GM12891 (cell line): ENCODE data around the gene LY6G6C.

ENCODE experiments used
- DNase-seq: peaks from one replicate; pipeline ENCODE4 v3.0.0; 2011; ENCODE audit warnings: low spot score; ENCODE audit not compliant: insufficient read length
- FAIRE-seq: peaks from 2 replicates; lab custom pipeline; 2011; peaks lifted over from hg19 to GRCh38; lab: Jason Lieb, UNC
- PAX5 ChIP-seq: IDR thresholded peaks from 2 replicates; pipeline ENCODE4 v1.6.1; 2011; ENCODE audit warnings: low read length, moderate library complexity, mild to moderate bottlenecking; ENCODE audit not compliant: insufficient read depth, severe bottlenecking
- POLR2A ChIP-seq: IDR thresholded peaks from 2 replicates; pipeline ENCODE4 v1.6.1; 2011; ENCODE audit warnings: low read depth, low read length, control low read depth
- POLR2AphosphoS5 ChIP-seq: IDR thresholded peaks from 2 replicates; pipeline ENCODE4 v1.6.1; 2011; ENCODE audit warnings: low read depth, low read length, control low read depth
- POU2F2 ChIP-seq: IDR thresholded peaks from 2 replicates; pipeline ENCODE4 v1.6.1; 2011; ENCODE audit warnings: low read depth, mild to moderate bottlenecking, control low read depth, low read length, moderate library complexity
- SPI1 ChIP-seq: IDR thresholded peaks from 2 replicates; pipeline ENCODE4 v1.6.1; 2011; ENCODE audit warnings: low read depth, low read length, control low read depth
- TAF1 ChIP-seq: IDR thresholded peaks from 2 replicates; pipeline ENCODE4 v1.6.1; 2011; ENCODE audit warnings: low read depth, low read length, control low read depth

The LY6G6C gene

GRCh38 chr6:31742894-31743293 is 21.3 kb upstream of the LY6G6C start:
- no peak for TF ChIP-seq POLR2AphosphoS5
- no peak for TF ChIP-seq POU2F2
- no peak for TF ChIP-seq POLR2A
- TF ChIP-seq TAF1: no peak
- DNase-seq: no peak
- no peak for FAIRE-seq

GRCh38 chr6:31741815-31742214 is 20.3 kb upstream of the LY6G6C start:
- no peak for FAIRE-seq
- DNase-seq: no peak
- TF ChIP-seq PAX5 (no peak), POLR2A (no peak)

- TF ChIP-seq POLR2A (no peak), POLR2AphosphoS5 (no peak), SPI1 (no peak), TAF1 (no peak), PAX5 (no peak), POU2F2 (no peak)
- DNase-seq (no peak), FAIRE-seq (no peak)
These were observed 19.1 kb upstream of the LY6G6C start for GRCh38 chr6:31740397-31741223.

GRCh38 chr6:31739639-31740396 is 18.3 kb upstream of the LY6G6C start, which contains the start of gene MSH5:
MSH5 (plus strand) TSS chr6:31740005; CDS start chr6:31740467, 462 bp downstream.
- peak; percentile 94 for FAIRE-seq
- DNase-seq: peak; percentile 90
- TF ChIP-seq POLR2A: peak; percentile 70; the same call in 1 of the 2 replicates
- peak; percentile 37; the same call in 1 of the 2 replicates for TF ChIP-seq POU2F2
- TF ChIP-seq TAF1: peak; percentile 45
- TF ChIP-seq POLR2AphosphoS5: 0 out of 2 replicates have a peak, but pooled peaks have one; percentile 26
- no peak for TF ChIP-seq SPI1

GRCh38 chr6:31737991-31738979 is 16.7 kb upstream of the LY6G6C start:
- DNase-seq (no peak), FAIRE-seq (peak; percentile 63)

GRCh38 chr6:31737315-31737990 is 15.9 kb upstream of the LY6G6C start:
- TF ChIP-seq PAX5: no peak
- TF ChIP-seq POLR2AphosphoS5: no peak
- no peak for TF ChIP-seq SPI1
- TF ChIP-seq POLR2A: no peak
- TF ChIP-seq TAF1: no peak
- TF ChIP-seq POU2F2: no peak
- no peak for DNase-seq
- FAIRE-seq: no peak

More at GRCh38 chr6:31737991-31738979, 16.7 kb upstream of the LY6G6C start:
- TF ChIP-seq POLR2A (peak; percentile 25), POLR2AphosphoS5 (peak; percentile 20; the same call in 1 of the 2 replicates), SPI1 (peak; percentile 75), POU2F2 (no peak), TAF1 (no peak)

GRCh38 chr6:31736768-31737314 is 15.3 kb upstream of the LY6G6C start:
- no peak for FAIRE-seq

GRCh38 chr6:31736021-31736767 is 14.6 kb upstream of the LY6G6C start, which contains the start of gene CLIC1:
CLIC1 (minus strand) TSS chr6:31736530; CDS start chr6:31736300, 230 bp downstream.
- DNase-seq: peak; percentile 69
- TF ChIP-seq SPI1: peak; percentile 66
- TF ChIP-seq TAF1: peak; percentile 76; the same call in 1 of the 2 replicates
- TF ChIP-seq POLR2AphosphoS5: peak; percentile 72
- TF ChIP-seq POU2F2: 0 out of 2 replicates have a peak, but pooled peaks have one; percentile 10
- TF ChIP-seq PAX5: no peak
- TF ChIP-seq POLR2A: peak; percentile 90
- FAIRE-seq: peak; percentile 72

More at GRCh38 chr6:31736768-31737314, 15.3 kb upstream of the LY6G6C start:
- no peak for DNase-seq
- TF ChIP-seq POLR2AphosphoS5: no peak
- 0 out of 2 replicates have a peak, but pooled peaks have one; percentile 5 for TF ChIP-seq POU2F2
- TF ChIP-seq PAX5: no peak
- TF ChIP-seq SPI1: no peak
- no peak for TF ChIP-seq POLR2A
- TF ChIP-seq TAF1: no peak
